ENCODE results near the gene HDAC4. TPM values are rescaled to one million over a fixed set of nuclear protein-coding genes. Genes with fewer than 3 reads are reported as not detected.

The HDAC4 gene
- total RNA-seq, 4 donors from 2014 or later = 30.2 to 103 (median 51.7) TPM

DNA sequence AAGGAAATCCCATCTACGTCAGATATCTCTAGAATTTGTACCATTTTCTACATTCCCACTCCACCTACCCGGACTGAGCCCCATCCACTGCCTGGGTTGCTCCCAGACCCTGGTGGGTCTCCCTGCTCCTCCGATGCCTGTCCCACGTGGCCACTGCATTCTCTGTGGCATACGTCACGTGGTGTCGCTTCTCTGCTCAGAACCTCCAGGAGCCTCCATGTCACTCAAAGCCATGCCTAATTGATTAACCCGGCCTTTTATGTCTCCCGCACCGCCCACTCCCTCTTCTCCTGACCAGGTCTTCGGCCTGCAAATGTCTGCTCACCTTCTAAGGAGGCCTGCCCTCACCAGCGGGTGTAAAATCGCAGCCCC, 176.6 kb downstream of the HDAC4 start:
- no peak for TF ChIP-seq CTCF (IDR thresholded peaks at IDR 0.05)
- DNase-seq (ENCODE audit: low spot score) = no peak
- ATAC-seq (ENCODE audit: low FRiP score) = no peak

DNA sequence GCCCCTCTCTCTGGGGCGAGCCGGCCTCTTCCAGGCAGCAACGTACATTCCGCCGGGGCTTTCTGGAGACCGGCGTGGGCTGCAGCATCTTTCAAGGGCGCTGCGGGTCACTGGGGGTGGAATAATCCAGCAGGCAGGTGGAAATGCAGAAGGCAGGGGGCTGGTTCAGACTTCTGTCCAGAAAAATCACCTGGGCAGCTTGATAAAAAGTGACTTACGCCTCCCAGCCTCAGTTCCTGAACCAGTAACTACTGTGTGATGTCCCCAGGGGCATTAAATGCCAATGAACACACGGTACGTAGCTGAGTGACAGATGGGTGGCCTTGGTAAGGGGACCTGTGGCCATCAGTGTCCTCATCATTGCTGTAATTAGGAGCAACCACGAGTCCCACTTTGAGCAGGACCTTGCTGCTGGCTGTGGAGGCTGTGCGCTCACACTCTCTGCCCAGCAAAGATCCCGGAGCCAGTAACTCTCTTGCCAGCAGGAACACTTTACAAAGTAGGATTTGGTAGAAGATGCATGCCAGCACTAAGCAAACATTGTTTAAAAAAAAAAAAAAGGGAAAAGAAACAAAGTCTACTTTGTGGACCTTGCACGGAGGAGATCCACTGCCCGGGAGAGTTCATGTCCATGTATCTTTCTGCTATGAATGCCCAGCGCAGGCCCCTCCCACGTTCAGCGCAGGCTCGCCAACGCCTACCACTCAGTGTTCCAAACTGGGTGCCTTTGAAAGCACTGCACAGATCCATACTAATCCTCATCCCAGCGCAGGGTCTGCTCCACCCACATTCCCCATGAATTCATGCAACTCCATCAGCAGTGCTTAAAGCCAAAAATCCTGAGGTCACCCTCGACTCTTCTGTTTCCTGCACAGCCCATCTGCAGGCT, 177.3 kb downstream of the HDAC4 start:
- no peak for TF ChIP-seq CTCF (IDR thresholded peaks at IDR 0.05)
- DNase-seq (ENCODE audit: low spot score) = no peak
- ATAC-seq (ENCODE audit: low FRiP score) = peak; percentile 50

DNA sequence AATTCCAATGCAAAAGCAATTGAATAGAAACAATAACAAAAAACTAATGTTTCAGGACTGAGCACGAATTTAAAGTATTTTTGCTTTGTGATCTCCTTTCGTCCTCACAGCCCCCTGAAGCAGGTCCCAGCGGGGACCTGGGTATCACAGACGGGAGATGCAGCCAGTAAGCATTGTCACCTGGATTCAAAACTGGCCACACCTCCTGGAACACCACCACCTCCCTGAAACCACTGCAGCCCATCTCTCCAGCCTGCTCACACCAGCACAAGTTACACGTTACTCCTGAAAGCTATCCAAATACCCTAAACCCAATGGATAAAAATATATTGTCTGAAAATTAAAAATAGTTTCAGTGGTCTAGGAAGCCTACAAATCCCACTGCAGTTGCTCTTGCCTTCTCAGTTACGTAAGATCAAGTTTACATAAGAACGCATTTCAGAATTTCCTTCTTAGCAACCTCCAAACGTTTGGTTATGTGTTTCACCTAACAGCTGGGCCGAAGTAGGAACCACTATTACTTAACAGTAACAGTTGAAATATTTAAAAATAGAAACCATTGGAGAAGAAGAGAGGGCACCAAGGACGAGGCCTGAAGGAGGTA, 178.0 kb downstream of the HDAC4 start:
- ATAC-seq (ENCODE audit: low FRiP score) (peak; percentile 3), DNase-seq (ENCODE audit: low spot score) (no peak)
- no peak for TF ChIP-seq CTCF (IDR thresholded peaks at IDR 0.05)

DNA sequence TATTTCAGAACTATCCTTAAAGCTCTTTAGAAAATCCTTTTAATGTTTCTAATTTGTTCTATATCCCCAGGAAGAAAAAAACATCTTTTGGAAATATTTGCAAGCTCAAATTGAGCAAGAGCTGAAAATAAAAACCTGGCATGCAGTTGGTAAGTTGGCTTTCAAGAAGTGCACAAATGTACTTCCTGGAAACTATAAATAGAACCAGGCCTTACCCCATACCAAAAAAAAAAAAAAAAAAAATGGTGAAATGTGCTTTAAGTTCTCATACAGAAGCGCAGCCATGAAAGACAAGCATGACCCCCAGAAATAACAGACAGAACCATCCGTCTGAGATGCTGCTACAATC, 178.5 kb downstream of the HDAC4 start:
- no peak for ATAC-seq (ENCODE audit: low FRiP score)

GRCh38 chr2:239220981-239221396, 179.8 kb downstream of the HDAC4 start:
- ATAC-seq (ENCODE audit: low FRiP score) (no peak), DNase-seq (ENCODE audit: low spot score) (no peak)
- TF ChIP-seq CTCF (IDR thresholded peaks at IDR 0.05) = no peak

More for the DNA sequence above, 178.5 kb downstream of the HDAC4 start:
- TF ChIP-seq CTCF (IDR thresholded peaks at IDR 0.05) = no peak
- DNase-seq (ENCODE audit: low spot score) = no peak

- DNase-seq (ENCODE audit: low spot score) (no peak), ATAC-seq (ENCODE audit: low FRiP score) (no peak)
- TF ChIP-seq CTCF (IDR thresholded peaks at IDR 0.05) = no peak
Measured at GRCh38 chr2:239220341-239220740, 180.5 kb downstream of the HDAC4 start.
